CD4-positive, alpha-beta T cell treated with Interleukin-2 at 100 ng/mL for 4 hours (primary cell): ENCODE measurements around the gene ERN1.
"Not testable (repeated sequence)": the region's sequence is repeated elsewhere in the genome, so short reads cannot be mapped to it uniquely, and the experiment has no call there.

Experiments
- DNase-seq: peaks from one replicate; pipeline ENCODE4 v3.0.0-alpha.2; 2020; ENCODE audit warnings: low spot score

The ERN1 gene

DNA sequence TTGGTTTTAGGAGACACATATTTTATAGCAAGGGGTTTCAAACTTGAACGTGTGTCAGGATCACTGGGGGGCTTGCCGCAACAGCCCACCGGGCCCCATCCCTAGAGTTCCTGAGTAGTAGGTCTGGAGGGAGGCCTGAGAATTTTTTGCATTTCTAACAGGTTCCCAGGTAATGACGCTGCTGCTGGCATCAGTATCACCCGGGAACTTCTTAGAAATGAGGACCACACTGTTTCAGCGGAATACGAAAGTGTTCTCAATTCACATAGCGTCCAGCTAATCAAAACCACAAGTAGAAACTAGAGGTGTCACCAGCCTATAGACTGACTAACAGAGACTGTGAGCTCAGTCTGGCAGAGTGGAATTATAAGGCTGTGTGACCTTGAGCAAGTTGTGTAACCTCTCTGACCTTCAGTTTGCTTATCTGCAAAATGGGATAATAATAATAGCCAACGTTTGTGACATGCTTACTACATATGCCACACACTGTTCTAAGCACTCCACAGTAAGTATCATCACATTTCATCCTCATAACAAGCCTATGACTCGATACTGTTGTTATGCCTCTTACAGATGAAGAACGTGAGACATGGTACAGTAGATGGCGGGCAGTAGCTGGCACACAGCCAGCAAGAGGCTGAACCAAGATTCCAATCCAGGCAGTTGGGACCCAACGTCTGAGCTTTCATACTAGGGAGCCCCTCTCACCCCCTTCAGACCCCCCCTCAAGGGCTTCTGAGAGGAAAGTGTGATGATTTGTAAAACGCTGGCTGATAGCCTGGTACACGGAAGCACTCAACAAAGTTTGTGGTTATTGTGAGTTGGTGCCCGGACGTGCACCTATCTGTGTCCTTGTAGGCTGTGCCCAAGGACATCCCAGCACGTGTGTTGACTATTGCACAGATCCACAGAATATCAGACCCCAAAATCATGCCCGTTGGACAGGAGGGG lies 104.9 kb downstream of the ERN1 start:
- DNase-seq, result peak; percentile 83

DNA sequence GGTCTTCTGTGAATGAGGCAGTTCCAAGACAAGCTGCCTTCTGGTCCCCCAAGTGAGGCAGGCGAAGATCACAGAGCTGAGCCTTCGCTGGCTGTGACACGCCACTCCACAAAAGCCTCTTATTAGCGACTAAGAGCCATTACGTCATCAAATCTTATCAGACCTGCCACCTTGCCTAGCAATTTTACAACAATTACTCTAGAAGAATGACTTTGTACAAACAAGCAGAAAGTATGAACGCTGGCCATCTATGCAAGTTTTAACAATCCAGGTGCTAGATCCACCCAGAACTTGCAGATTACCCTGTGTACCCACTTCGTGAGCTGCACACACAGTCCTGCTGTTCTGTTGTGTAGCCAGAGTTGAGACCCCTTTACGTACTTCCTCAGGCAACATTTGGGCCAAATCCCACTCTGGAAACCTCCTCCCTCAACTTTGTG lies 105.7 kb downstream of the ERN1 start:
- no peak for DNase-seq

DNA sequence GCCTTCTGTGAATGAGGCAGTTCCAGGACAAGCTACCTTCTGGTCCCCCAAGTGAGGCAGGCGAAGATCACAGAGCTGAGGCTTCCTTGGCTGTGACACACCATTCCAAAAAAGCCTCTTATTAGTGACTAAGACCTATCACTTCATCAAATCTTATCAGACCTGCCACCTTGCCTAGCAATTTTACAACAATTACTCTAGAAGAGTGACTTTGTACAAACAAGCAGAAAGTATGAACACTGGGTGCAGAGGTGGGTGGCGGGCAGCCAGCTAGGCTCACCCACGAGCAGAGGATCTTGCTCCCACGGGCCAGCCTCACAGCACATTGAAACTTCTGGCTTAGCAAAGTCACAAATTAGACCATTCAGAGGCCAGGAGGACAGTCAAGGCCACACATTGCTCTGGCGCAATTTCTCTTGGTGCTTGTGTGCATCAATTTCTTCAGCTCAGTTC lies 107.3 kb downstream of the ERN1 start:
- DNase-seq, result peak; percentile 67

DNA sequence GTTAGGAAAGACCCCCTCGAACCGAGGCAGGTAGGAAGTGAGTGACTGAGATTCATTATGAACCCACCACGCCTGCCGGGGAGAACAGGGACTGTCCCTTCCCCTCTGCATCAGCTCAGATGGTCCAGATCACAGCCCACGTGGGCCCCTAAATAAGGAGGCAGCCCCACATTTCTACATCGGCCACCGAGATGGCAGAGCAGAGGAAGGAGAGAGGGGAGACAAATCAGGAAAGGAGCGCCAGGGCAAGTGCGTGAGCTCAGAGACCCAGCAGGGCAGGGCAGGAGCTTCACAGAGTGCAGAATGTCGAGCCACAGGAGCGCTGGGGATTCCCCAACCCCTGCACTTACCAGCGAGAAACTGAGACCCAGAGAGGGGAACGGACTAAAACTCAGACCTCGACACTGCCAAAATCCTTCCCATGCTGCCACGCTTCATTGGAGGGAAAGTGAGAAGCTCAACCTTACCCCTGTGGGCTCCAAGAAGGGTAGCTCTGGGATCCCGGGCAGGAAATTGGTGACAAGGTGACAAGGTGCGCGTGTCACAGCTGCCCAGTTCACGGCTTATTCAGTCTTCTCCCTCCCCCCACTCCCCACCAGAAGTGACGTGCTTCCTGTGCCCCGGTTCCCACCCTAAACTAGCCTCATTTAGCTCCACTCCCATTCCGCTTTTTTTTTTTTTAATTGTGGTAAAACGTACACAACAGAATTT lies 109.7 kb downstream of the ERN1 start, which contains the start of gene ICAM2:
ICAM2 (minus strand) TSS at position 578 of the 711 bp plus-strand sequence. CDS start 13,942 bp downstream, outside the sequence.
- peak; percentile 95 for DNase-seq

DNA sequence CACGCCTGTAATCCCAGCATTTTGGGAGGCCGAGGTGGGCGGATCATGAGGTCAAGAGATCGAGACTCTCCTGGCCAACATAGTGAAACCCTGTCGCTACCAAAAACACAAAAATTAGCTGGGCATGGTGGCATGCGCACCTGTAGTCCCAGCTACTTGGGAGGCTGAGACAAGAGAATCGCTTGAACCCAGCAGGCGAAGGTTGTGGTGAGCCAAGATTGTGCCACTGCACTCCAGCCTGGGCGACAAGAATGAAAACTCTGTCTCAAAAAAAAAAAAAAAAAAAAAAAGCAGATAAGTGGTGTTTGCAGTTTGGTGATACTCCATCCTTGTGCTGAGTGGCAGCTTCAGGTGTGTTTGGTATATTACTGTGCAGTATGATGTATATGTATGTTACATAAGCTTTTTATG lies 110.4 kb downstream of the ERN1 start:
- not testable (repeated sequence) for DNase-seq

DNA sequence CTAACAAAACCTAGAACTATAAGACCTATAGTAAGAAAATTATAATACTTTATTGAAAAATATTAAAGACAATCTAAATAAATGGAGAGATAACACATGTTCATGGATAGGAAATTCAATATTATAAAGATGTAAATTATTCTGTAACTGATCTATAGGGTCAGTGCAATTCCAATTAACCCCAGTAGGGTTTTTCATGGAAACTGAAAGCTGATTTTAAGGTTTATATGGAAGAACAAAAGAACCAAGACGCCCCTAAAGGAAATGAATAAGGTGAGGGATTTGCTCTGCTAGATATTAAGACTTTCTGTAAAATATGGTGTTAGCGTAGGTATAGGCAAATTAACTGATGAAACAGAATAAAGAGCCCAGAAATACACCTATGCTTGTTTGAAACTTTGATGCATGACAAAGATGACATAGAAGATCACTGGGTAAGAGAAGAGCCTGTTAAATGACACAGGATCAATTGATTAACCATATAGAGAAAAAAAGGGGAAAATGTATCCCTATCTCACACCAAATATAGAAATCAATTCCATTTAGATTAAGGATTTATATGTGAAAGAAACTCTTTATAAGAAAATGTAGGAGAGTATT lies 112.5 kb downstream of the ERN1 start:
- peak; percentile 24 for DNase-seq

DNA sequence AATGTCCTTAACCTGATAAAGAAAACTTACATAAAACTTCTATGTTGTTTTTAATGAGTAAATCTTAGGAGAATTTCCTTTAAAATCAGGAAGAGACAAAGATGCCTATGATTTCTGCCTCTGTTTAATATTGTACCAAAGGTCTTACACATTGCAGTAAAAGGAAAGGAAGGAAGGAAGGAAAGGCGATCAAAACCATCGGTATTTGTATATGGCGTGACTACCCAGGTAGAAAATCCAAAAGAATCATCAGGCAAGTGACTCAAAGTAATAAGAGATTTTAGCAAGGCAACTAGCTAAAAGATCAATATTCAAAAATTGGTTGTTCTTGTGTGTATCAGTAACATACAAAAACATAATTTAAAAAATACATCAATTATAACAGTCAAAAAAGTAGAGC lies 113.0 kb downstream of the ERN1 start:
- DNase-seq, result no peak

DNA sequence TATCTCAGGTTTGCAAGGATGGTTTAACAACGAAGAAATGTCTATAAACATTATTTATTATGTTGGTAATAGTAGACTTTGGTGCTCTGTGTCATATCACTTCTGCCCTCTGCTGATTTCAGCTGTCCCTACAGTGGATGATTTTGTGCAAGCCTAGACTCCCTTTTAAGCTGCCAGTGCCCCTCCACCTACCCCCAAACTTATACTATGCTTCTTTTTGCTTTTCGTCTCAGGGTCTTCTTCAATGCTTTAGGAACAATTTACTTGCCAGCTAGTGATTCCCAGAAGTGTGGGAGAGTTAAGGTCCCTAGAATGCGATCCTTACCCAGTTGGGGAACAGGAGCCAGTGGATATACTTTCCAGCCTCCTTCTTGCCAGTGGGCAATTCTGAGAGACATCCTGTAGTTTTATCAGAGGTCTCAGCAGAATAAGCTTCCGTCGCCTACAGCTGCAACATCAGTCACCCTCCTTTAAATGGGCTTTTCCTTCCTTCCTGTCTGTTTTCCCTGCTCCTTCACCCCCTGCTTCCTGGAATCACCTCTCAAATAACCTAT lies 113.6 kb downstream of the ERN1 start:
- DNase-seq, result peak; percentile 38

DNA sequence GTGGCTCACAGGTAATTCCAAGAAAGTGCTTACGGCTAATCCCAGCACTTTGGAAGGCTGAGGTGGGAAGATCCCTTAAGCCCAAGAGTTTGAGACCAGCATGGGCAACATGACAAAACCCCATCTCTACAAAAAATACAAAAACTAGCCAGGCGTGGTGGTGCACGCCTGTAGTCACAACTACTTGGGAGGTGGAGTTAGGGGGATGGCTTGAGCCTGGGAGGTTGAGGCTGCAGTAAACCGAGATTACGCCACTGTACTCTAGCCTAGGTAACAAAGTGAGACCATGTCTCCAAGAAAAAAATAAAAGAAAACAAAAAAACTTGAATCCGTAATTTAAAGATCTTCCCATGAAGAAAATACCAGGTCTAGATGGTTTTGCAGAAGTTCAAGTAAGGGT lies 114.5 kb downstream of the ERN1 start:
- no peak for DNase-seq

DNA sequence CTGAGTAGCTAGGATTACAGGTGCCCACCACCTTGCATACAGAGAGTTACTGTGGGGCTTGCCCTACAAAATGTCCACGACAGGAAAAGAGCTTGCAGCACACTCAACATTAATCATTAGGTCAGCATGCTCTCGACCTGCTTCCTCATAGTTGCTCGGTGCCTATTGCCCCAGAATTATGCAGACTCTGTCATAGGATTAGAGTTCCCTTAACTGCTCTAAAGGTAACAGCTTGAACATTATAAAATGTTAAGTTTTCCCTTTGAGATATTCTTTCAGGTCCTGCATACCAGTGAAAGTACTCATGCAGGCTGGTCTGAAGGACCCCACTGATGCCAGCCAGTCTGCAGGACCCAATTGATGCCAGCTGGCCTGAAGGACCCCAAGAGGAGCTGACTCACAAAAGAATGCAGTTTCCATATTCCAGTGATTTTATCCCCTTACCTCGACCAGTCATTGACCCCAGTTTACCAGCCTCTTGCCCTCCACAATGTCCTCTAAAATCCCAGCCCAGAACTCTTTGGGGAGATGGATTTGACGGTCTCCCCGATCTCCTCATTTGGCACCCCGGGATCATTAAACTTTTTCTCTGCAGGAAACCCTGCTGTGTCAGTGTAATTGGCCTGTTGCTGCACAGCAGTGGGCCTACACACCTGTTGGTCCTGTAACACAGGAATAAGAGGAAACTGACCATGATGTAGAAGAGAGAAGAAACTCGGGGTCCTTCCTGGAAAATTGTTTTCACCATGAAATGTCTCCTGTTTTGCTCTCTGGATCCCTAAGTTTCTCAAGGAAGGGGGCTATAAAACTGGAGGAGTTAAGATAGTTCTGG lies 120.2 kb downstream of the ERN1 start:
- no peak for DNase-seq

DNA sequence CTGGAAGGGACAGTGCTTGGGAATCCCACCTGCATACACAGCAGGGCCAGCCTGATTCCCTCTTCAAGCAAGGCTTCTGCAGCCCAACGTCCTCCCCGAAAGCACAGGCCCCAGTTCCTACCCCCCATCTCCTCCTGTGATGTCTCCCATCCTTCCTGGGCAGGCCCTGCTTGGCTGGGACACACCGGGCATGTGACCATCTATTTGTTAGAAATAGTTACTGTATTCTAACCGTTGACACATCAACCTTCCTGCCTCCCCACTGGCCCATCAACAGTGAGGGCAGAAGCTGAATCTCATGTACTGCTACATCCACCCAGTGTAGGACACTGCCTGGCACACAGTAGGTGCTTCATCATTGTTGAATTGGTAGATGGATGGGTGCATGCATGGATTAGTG lies 121.1 kb downstream of the ERN1 start:
- no peak for DNase-seq

DNA sequence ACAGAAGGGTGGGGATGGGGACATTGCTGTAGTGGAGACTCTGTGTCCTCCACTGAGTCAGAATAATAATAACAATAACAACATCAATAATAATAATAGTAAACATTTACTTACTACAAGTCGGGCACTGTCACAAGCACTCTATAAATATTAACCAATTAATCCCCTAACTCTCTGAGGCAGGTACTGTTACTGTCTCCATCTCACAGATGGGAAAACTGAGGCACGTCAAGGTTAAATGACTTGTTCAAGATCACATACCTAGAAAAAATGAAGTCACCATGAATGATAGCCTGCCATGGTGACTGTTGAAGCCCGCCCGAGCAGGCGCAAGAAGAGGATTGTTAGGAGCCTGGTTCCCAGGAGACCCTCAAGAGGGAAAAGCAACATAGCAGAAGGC lies 121.6 kb downstream of the ERN1 start:
- DNase-seq, result no peak

DNA sequence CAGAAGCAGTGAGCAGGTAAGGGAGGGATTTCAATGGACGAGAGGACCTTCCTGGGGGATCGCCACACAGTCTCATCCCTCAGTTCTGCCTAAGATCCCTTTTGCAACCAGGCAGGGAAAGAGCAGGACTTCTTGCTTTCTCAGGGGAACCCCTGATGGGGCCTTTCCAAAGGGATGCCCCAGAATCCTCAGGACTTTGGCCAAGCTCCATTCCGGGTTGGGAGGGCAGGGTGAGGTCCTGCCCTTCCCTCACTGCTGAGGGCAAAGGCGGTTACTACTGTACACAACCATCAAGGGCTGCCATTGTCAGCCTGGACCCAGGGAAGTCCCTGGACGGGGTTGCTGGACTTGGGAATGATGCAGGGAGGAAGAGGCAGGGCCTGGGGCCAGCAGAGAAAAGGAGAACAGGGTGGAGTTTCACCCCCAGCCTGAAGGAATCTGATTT lies 122.1 kb downstream of the ERN1 start:
- no peak for DNase-seq

DNA sequence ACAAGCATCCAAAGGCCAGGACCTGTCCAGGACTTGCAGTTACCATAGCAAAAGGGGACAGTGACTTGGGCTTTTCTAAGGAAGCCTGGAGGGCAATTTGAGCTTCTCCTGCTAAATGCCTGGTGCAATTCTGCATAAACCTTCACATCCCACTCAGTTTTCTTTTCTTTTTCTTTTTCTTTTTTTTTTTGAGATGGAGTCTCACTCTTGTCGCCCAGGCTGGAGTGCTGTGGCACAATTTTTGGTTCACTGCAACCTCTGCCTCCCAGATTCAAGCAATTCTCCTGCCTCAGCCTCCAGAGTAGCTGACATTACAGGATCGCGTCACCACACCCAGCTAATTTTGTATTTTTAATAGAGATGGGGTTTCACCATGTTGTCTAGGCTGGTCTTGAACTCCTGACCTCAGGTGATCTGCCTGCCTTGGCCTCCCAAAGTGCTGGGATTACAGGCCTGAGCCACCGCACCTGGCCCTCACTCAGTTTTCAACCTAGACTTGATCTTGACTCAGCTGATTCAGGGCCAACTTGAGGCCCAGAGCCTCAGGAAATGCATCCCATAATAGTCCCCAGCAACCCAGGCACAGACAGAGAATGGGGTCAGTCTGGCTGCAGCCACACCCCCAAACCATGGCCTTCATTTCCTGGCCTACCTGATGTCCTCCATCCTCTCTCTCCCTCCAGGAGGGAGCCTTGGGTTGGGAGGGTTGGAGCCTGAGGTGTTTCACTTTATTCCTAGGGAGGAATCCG lies 122.7 kb downstream of the ERN1 start:
- not testable (repeated sequence) for DNase-seq

DNA sequence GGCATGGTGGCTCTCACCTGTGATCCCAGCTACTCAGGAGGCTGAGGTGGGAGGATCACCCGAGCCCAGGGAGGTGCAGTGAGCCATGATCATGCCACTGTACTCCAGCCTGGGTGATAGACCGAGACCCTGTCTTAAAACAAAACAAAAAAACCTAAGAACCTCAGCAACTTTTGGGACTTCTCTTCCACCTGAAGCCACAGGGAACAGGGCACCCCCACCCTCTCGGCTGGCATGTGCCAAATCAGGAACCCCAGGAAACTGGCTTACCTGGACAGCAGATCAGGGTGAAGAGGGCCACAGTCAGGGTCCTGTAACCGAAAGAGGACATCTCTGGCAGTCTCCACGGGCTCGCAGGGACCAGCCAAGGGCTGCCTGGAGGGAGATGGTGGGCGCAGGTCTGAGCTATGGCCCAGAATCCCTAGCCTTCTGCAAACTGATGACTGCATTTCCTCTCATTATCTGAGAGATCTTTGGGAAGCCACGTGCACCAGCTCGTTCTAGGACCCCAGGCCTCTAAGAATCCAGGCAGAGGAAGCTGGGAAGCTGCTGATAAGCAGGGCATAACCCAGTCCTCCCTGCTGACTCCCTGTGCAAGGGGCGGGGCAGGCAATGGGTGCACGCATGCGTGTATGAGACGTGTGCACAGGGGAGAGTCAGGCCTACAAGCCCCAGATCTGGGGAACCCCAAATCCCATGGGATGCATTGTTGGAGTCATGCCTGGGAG lies 123.4 kb downstream of the ERN1 start:
- DNase-seq, result no peak

DNA sequence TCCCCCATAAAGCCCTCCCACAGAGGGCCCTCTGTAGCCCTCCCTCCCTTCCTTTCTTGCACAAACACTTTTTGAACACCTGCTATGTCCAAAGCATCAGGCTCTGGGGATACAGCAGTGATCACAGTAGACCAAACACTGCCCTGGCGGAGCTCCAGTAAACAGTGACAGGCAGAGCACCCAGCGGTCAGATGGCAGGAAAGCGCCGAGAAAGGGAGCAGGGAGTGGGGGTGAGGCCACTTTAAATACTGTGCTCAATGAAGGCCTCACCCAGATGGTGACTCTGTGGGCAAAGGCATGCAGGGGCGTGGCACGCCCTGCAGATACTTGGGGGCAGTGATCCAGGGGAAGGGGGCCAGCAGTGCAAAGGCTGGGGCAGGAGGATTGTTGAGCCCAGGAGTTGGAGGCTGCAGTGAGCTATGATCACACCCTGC lies 124.2 kb downstream of the ERN1 start:
- no peak for DNase-seq

DNA sequence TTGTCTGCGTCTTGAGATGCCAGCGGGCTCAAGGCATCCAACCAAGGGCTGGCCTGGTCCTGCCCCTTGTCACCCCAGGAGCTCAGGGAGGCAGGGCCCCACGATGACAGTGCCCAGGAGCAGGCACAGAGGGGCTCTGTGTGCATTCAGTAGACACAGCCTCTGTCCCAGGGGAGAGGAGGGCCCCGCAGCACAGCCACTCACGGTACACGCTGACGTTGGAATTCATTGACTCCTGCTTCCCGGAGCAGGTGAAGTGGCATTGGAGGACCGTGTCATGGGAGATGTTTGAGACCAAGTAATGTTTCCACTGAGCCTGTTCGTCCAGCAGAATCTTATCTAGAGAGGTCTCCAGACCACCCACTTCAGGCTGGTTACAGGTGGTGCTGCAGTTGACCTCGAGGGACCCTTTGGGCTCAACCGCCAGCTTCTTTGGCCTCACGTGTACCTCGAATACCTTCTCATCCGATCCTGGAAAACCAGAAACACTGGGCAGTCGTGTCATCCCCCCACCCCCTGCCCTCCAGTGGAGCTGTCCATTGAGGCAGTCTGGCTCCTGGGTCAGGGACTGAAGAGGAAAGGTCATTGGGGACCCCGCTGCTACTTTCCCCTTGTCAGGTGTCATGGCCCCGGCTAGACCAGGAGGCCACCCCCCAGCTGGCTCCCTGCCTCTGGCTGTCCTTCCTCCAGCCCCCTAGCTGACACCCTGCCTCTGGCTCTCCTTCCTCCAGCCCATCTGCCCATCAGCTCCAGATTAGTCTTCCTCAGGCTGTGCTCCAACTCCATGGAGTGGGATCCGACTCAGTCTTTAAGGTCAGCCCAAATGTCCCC lies 124.8 kb downstream of the ERN1 start:
- DNase-seq, result no peak

DNA sequence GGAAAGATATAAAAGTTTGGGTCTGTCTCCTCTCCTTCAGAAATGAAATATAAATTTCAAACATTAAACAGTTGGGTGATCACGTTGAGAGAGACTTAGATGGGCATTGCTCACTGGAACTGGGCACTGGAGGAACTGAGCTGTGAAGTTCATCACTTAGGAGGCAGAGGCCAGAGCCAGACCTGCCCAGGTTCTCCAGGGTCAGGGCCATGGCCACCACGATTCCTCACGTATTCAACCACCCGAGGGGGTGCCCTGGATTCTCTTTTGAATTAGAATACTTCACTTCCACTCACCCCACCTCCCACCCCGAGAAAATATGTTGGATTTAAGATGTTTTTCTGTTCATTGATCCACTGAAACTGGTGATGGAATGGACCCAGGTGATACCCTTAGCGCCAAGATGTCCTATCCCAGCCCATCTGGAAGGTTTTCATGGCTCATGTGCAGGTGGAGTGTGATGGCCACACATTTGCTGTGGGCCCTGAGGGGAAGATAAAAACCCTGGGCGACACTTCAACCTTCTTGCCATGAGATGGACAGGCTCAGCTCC lies 125.7 kb downstream of the ERN1 start:
- DNase-seq, result no peak
